Activated CD8-positive, alpha-beta memory T cell treated with anti-CD3 and anti-CD28 coated beads for 4 hours (primary cell): ENCODE data around the gene SRSF3.
"Not testable (repeated sequence)": the region's sequence is repeated elsewhere in the genome, so short reads cannot be mapped to it uniquely, and the experiment has no call there.

ENCODE experiments used
- DNase-seq, 2 donors: peaks; one replicate each; pipeline ENCODE4 v3.0.0-alpha.2; 2020; ENCODE audit warnings: low read depth in 2 of 2

The SRSF3 gene

DNA sequence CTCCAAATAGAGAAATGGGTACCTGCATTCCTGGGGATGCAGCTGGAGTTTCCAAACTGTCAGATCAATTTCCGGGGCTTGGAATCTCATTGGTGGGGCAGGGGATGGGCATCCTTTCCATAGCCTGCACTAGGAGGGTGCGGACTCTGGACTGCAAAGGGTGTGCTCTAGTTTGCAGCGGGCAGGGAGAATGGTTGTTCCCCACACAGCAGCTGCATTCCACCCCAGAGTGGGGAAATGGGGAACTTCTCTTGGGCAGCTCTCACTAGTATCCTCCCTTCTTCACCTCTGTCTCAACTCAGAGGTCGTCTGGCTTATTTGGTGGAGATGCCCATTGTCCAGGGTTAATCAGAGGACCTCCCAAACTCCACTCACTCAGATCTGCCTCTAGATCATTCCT is 49.8 kb downstream of the SRSF3 start:
- DNase-seq: no peak

DNA sequence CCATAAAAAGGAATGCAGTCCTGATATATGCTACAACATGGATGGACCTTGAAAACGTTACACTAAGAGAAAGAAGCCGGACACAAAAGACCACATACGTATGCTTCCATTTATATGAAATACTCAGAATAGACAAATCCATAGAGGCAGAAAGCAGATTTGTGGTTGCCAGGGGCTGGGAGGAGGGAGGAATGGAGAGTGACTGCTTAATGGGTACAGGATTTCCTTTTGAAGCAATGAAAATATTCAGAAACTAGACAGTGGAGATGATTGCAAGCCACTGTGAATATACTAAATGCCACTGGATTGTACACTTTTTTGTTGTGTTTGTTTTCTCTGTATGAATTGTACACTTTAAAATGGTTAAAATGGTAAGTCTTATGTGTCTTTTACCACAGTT is 54.9 kb downstream of the SRSF3 start:
- no peak for DNase-seq

DNA sequence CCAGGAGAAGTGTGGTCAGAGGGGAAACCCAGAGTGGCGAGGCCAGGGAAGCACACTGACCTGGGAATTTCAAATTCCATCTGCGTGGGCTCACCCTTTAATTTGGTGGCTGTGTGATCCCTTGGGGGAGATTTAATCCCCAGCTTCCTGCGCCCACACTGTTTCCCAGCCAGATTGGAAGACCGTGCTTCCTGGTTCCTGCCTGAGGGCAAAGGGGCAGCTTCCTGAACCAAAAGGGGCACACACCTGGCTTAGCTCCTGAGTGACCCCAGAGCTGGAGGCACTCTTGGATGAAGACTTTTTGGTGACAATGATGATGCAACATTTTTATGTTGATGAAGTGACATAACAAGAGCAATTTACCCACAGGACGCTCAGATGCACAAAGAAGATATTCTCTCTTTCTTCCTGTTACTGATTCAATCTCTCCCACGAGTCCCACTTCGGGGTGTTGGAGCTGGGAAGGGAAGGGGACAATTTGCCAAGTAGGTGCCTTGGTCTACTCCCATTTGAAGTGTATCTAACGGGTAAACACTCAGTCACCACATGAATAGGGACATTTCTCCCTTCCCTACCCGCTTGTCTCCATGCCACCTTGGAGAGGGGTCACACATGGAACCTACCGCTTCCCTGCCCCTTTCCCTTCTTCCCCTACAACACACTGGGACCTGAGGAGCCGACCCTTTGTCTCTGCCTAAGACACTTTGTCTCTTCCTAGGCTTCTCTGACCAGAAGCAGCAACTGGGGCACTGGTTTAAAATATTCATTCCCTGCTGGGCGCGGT is 55.7 kb downstream of the SRSF3 start:
- DNase-seq: no peak

- DNase-seq: no peak
These were observed 56.8 kb downstream of the SRSF3 start for GRCh38 chr6:36650848-36651478.

- DNase-seq: no peak
These were observed 57.7 kb downstream of the SRSF3 start for GRCh38 chr6:36651659-36652379.

GRCh38 chr6:36654469-36654868 is 60.3 kb downstream of the SRSF3 start:
- not testable (repeated sequence) for DNase-seq
